WTC11 (cell line): ENCODE data around the gene ARHGAP20. TPM values are rescaled to one million over a fixed set of nuclear protein-coding genes. Genes with fewer than 3 reads are reported as not detected.

Experiments used
- ATAC-seq: fragments of 200-7000 bp; cut with Tn5 transposase; 2 replicates; pipeline ENCODE4 v1.10.0; 2021; ENCODE audit warnings: mild to moderate bottlenecking, moderate library complexity
- CTCF ChIA-PET: fragments of 300-600 bp; sonication (Branson Sonifier 250); formaldehyde crosslinking; loops from one replicate; lab custom pipeline; 2021; ENCODE audit warnings: antibody characterized with exemption; lab: Charles Lee
- POLR2A ChIA-PET: fragments of 350-600 bp; sonication (Branson Sonifier 250); formaldehyde crosslinking; loops from one replicate; lab custom pipeline; 2021; ENCODE audit warnings: antibody characterized with exemption; lab: Charles Lee
- DNase-seq: peaks from one replicate; pipeline ENCODE4 v3.0.0; 2021; ENCODE audit warnings: low spot score
- H3K27ac Mint-ChIP-seq: 2 replicates; pipeline ENCODE4 v1.8.0; 2021; ENCODE audit warnings: mixed read lengths
- H3K27me3 Mint-ChIP-seq: 2 replicates; pipeline ENCODE4 v1.8.0; 2021; ENCODE audit warnings: low read depth, mild to moderate bottlenecking, moderate library complexity, mixed read lengths
- H3K36me3 Mint-ChIP-seq: 2 replicates; pipeline ENCODE4 v1.8.0; 2021; ENCODE audit warnings: mixed read lengths
- H3K4me1 Mint-ChIP-seq: 2 replicates; pipeline ENCODE4 v1.8.0; 2022; ENCODE audit warnings: mixed read lengths
- H3K4me3 Mint-ChIP-seq: 2 replicates; pipeline ENCODE4 v1.8.0; 2021; ENCODE audit warnings: mild to moderate bottlenecking, moderate library complexity, mixed read lengths
- H3K9me3 Mint-ChIP-seq: 2 replicates; pipeline ENCODE4 v1.8.0; 2021; ENCODE audit warnings: mixed read lengths
- ATF1 ChIP-seq: sonication (generic); formaldehyde crosslinking; IDR thresholded peaks from 2 replicates; pipeline ENCODE4 v1.8.1; 2023; ENCODE audit warnings: mild to moderate bottlenecking, moderate library complexity, missing genetic modification reagents
- FOXP1 ChIP-seq: sonication (generic); formaldehyde crosslinking; IDR thresholded peaks from 2 replicates; pipeline ENCODE4 v1.8.0; 2022; ENCODE audit warnings: missing genetic modification reagents, mild to moderate bottlenecking, moderate library complexity, borderline replicate concordance
- IRF2 ChIP-seq: sonication (generic); formaldehyde crosslinking; IDR thresholded peaks from 2 replicates; pipeline ENCODE4 v1.8.0; 2022; ENCODE audit warnings: low read depth, missing genetic modification reagents, borderline replicate concordance
- JUN ChIP-seq: sonication (generic); formaldehyde crosslinking; IDR thresholded peaks from 2 replicates; pipeline ENCODE4 v1.8.0; 2023; ENCODE audit warnings: mild to moderate bottlenecking, missing genetic modification reagents
- MXD4 ChIP-seq: fragments of 250-450 bp; sonication (Bioruptor Pico); IDR thresholded peaks from 2 replicates; pipeline ENCODE4 v1.8.0; 2021; ENCODE audit warnings: mild to moderate bottlenecking, moderate library complexity, borderline replicate concordance
- PRRX2 ChIP-seq: fragments of 250-450 bp; sonication (Bioruptor Pico); IDR thresholded peaks from 2 replicates; pipeline ENCODE4 v1.8.0; 2021; ENCODE audit warnings: mild to moderate bottlenecking
- TEAD1 ChIP-seq: sonication (generic); formaldehyde crosslinking; IDR thresholded peaks from 2 replicates; pipeline ENCODE4 v1.8.0; 2022; ENCODE audit warnings: mild to moderate bottlenecking, missing genetic modification reagents
- ZBTB21 ChIP-seq: sonication (generic); formaldehyde crosslinking; IDR thresholded peaks from 2 replicates; pipeline ENCODE4 v1.8.1; 2023; ENCODE audit warnings: mild to moderate bottlenecking, missing genetic modification reagents, borderline replicate concordance
- ZNF138 ChIP-seq: sonication (generic); formaldehyde crosslinking; conservative IDR thresholded peaks from 2 replicates; pipeline ENCODE4 v1.8.1; 2022; ENCODE audit warnings: mild to moderate bottlenecking, moderate library complexity, missing genetic modification reagents
- ZNF219 ChIP-seq: sonication (generic); formaldehyde crosslinking; IDR thresholded peaks from 2 replicates; pipeline ENCODE4 v1.8.0; 2023; ENCODE audit warnings: missing genetic modification reagents, mild to moderate bottlenecking, borderline replicate concordance
- ZNF423 ChIP-seq: fragments of 250-450 bp; sonication (Bioruptor Pico); IDR thresholded peaks from 2 replicates; pipeline ENCODE4 v2.1.2; 2022; ENCODE audit warnings: mild to moderate bottlenecking, moderate library complexity
- total RNA-seq: library from RNA; stranded (reverse); gene quantifications from 3 replicates; pipeline ENCODE4 v1.2.3, GENCODE V29; 2021
- TF ChIP-seq, protein P1 (sequence below): fragments of 250-450 bp; sonication (Bioruptor Pico); IDR thresholded peaks from 2 replicates; pipeline ENCODE4 v1.8.0; 2021; ENCODE audit warnings: mild to moderate bottlenecking
- TF ChIP-seq, protein P2 (sequence below): sonication (generic); formaldehyde crosslinking; IDR thresholded peaks from 2 replicates; pipeline ENCODE4 v1.8.1; 2023; ENCODE audit warnings: mild to moderate bottlenecking, missing genetic modification reagents, borderline replicate concordance
- TF ChIP-seq, protein P3 (sequence below): sonication (generic); formaldehyde crosslinking; IDR thresholded peaks from 2 replicates; pipeline ENCODE4 v1.8.0; 2022; ENCODE audit warnings: mild to moderate bottlenecking, missing genetic modification reagents
- TF ChIP-seq, protein P4 (sequence below): sonication (generic); formaldehyde crosslinking; IDR thresholded peaks from 2 replicates; pipeline ENCODE4 v1.8.1; 2022; ENCODE audit warnings: mild to moderate bottlenecking, missing genetic modification reagents, moderate library complexity, borderline replicate concordance
- TF ChIP-seq, protein P5 (sequence below): sonication (generic); formaldehyde crosslinking; IDR thresholded peaks from 2 replicates; pipeline ENCODE4 v1.8.0; 2022; ENCODE audit warnings: missing genetic modification reagents
- TF ChIP-seq, protein P6 (sequence below): sonication (generic); formaldehyde crosslinking; IDR thresholded peaks from 2 replicates; pipeline ENCODE4 v1.8.1; 2023; ENCODE audit warnings: mild to moderate bottlenecking, missing genetic modification reagents, moderate library complexity

ARHGAP20 gene
- total RNA-seq, 1 experiment from 2014 or later = 0.15 TPM

DNA sequence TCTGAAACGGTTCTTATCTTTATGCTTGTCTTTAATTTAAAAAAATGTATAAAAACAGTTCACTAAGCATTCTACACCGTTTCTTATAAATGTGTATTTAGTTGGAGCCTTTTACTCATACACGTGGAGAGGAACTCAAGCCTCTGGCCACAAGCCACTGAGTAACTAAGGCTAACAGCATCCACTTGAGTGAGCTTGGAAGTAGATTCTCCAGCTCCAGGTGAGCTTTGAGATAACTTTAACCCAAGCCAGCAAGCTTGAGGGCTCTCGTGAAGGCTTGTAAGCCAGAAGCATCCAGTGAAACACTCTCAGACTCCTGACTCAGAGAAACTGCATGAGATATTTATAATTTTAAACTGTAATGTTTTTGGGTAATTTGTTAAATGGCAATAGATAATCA, 82.6 kb downstream of the ARHGAP20 start:
- H3K27ac Mint-ChIP-seq = no peak overlapping the region
- TF ChIP-seq ZBTB21 (CRISPR knock-in tag) (no peak), ZNF219 (CRISPR knock-in tag) (no peak), TEAD1 (CRISPR knock-in tag) (no peak), ATF1 (CRISPR knock-in tag) (no peak), FOXP1 (CRISPR knock-in tag) (no peak), PRRX2 (CRISPR knock-in tag) (no peak), IRF2 (CRISPR knock-in tag) (no peak), ZNF423 (no peak), JUN (CRISPR knock-in tag) (no peak), MXD4 (CRISPR knock-in tag) (no peak), ZNF138 (no peak)
- TF ChIP-seq, protein P1, sequence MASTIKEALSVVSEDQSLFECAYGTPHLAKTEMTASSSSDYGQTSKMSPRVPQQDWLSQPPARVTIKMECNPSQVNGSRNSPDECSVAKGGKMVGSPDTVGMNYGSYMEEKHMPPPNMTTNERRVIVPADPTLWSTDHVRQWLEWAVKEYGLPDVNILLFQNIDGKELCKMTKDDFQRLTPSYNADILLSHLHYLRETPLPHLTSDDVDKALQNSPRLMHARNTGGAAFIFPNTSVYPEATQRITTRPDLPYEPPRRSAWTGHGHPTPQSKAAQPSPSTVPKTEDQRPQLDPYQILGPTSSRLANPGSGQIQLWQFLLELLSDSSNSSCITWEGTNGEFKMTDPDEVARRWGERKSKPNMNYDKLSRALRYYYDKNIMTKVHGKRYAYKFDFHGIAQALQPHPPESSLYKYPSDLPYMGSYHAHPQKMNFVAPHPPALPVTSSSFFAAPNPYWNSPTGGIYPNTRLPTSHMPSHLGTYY = no peak
- TF ChIP-seq, protein P2, sequence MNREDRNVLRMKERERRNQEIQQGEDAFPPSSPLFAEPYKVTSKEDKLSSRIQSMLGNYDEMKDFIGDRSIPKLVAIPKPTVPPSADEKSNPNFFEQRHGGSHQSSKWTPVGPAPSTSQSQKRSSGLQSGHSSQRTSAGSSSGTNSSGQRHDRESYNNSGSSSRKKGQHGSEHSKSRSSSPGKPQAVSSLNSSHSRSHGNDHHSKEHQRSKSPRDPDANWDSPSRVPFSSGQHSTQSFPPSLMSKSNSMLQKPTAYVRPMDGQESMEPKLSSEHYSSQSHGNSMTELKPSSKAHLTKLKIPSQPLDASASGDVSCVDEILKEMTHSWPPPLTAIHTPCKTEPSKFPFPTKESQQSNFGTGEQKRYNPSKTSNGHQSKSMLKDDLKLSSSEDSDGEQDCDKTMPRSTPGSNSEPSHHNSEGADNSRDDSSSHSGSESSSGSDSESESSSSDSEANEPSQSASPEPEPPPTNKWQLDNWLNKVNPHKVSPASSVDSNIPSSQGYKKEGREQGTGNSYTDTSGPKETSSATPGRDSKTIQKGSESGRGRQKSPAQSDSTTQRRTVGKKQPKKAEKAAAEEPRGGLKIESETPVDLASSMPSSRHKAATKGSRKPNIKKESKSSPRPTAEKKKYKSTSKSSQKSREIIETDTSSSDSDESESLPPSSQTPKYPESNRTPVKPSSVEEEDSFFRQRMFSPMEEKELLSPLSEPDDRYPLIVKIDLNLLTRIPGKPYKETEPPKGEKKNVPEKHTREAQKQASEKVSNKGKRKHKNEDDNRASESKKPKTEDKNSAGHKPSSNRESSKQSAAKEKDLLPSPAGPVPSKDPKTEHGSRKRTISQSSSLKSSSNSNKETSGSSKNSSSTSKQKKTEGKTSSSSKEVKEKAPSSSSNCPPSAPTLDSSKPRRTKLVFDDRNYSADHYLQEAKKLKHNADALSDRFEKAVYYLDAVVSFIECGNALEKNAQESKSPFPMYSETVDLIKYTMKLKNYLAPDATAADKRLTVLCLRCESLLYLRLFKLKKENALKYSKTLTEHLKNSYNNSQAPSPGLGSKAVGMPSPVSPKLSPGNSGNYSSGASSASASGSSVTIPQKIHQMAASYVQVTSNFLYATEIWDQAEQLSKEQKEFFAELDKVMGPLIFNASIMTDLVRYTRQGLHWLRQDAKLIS (CRISPR knock-in tag) = no peak
- TF ChIP-seq, protein P3, sequence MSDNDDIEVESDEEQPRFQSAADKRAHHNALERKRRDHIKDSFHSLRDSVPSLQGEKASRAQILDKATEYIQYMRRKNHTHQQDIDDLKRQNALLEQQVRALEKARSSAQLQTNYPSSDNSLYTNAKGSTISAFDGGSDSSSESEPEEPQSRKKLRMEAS (CRISPR knock-in tag) = no peak
- TF ChIP-seq, protein P4, sequence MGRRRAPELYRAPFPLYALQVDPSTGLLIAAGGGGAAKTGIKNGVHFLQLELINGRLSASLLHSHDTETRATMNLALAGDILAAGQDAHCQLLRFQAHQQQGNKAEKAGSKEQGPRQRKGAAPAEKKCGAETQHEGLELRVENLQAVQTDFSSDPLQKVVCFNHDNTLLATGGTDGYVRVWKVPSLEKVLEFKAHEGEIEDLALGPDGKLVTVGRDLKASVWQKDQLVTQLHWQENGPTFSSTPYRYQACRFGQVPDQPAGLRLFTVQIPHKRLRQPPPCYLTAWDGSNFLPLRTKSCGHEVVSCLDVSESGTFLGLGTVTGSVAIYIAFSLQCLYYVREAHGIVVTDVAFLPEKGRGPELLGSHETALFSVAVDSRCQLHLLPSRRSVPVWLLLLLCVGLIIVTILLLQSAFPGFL (CRISPR knock-in tag) = no peak
- TF ChIP-seq, protein P5, sequence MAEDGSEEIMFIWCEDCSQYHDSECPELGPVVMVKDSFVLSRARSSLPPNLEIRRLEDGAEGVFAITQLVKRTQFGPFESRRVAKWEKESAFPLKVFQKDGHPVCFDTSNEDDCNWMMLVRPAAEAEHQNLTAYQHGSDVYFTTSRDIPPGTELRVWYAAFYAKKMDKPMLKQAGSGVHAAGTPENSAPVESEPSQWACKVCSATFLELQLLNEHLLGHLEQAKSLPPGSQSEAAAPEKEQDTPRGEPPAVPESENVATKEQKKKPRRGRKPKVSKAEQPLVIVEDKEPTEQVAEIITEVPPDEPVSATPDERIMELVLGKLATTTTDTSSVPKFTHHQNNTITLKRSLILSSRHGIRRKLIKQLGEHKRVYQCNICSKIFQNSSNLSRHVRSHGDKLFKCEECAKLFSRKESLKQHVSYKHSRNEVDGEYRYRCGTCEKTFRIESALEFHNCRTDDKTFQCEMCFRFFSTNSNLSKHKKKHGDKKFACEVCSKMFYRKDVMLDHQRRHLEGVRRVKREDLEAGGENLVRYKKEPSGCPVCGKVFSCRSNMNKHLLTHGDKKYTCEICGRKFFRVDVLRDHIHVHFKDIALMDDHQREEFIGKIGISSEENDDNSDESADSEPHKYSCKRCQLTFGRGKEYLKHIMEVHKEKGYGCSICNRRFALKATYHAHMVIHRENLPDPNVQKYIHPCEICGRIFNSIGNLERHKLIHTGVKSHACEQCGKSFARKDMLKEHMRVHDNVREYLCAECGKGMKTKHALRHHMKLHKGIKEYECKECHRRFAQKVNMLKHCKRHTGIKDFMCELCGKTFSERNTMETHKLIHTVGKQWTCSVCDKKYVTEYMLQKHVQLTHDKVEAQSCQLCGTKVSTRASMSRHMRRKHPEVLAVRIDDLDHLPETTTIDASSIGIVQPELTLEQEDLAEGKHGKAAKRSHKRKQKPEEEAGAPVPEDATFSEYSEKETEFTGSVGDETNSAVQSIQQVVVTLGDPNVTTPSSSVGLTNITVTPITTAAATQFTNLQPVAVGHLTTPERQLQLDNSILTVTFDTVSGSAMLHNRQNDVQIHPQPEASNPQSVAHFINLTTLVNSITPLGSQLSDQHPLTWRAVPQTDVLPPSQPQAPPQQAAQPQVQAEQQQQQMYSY = no peak
- TF ChIP-seq, protein P6, sequence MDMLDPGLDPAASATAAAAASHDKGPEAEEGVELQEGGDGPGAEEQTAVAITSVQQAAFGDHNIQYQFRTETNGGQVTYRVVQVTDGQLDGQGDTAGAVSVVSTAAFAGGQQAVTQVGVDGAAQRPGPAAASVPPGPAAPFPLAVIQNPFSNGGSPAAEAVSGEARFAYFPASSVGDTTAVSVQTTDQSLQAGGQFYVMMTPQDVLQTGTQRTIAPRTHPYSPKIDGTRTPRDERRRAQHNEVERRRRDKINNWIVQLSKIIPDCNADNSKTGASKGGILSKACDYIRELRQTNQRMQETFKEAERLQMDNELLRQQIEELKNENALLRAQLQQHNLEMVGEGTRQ (CRISPR knock-in tag) = no peak
- ChIA-PET POLR2A (interaction anchor here (0.6 kb wide), 1 partner anchor 31 kb away, joined by 3 read pairs; no protein-coding TSS in a partner anchor), CTCF (no interaction called here)
- no peaks in the 10 kb centered on the region for H3K27me3 Mint-ChIP-seq
- ATAC-seq = no peak
- no peak for DNase-seq
- H3K4me1 Mint-ChIP-seq = no peaks in the 10 kb centered on the region
- no peaks in the 10 kb centered on the region for H3K36me3 Mint-ChIP-seq
- H3K9me3 Mint-ChIP-seq = peaks cover 11% of the 10 kb centered on the region; the same call in 1 of the 2 replicates
- no peak overlapping the region for H3K4me3 Mint-ChIP-seq
